Measurements from ENCODE around the gene GAB3.
"Not testable (repeated sequence)": the region's sequence is repeated elsewhere in the genome, so short reads cannot be mapped to it uniquely, and the experiment has no call there.

GAB3 gene

DNA sequence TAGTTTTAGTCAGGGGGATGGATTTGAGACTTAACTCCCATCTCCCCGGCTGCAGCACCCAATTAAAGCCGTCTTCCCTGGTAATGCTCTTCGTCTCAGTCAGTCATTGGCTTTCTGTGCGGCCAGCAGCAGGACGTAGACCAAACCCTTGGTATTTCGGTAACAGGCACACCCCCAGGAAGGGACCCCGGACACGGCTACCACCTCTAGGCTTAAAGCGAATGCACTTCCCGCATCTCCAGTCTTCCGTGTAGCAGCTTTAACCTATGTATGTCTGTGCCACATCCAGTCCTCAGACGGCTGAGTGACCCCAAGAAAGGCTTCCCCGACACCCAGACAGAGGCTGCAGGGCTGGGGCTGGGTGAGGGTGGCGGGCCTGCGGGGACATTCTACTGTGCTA is 96.0 kb downstream of the GAB3 start:
- no peak for DNase-seq

- no peak for DNase-seq
Observed at GRCh38 chrX:154654372-154654771, 96.5 kb downstream of the GAB3 start.

- not testable (repeated sequence) for DNase-seq
Observed at GRCh38 chrX:154653413-154653812, 97.5 kb downstream of the GAB3 start, which contains the start of gene CTAG2. TSS of gene CTAG2 (minus strand) at chrX:154653579. CDS start at chrX:154653515, 64 bp downstream.

- no peak for DNase-seq
Observed at GRCh38 chrX:154653048-154653401, 97.9 kb downstream of the GAB3 start.

- DNase-seq: no peak
Observed at GRCh38 chrX:154652311-154653047, 98.4 kb downstream of the GAB3 start.

DNA sequence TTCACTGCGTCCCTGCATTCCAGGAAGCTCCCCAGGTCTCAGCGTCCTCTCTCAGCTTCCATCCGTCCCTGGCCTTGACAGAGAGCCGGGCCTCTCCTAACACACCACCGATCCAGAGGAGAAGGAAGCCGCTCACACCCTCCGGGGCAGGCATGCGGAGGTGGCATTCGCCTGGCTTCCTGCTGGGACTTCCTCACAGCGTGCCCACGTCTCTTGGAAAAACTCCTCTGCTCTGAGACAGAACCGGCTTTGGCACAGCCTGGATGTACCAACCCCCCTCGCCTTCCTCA is 100.7 kb downstream of the GAB3 start:
- DNase-seq: no peak

DNA sequence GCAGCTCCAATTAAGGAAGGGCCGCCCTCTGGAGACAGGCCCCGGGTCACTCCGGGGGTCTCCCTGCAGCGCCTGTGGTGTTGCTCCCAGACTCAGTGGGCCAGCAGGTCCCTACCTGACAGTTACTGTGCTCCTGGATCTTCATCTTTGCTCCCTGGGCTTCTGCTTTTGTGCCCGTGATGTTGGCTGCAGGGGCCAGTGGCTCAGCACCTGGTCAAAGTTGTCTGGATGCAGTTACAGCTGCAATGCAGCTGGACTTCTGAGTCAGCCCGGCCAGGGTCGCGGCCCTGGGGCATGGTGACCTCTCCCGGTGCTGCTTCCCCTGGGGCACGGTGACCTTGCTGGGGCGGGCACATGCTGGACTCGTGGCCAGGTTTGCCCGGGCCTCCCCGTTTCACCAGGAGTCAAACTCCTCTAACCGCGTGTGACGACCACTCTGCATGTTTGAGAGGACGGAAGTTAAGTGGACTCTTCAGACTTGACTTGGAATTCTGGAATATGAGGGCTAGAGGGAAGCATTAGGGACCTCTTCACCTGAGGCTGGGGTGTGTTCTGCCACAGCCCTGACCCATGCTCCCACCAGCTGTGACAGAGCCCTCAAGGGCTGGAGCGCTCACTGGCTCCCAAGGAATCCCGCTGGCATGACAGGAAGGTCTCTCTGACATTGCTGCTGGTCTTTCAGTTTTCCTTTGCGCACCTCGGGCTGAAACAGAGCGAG is 101.2 kb downstream of the GAB3 start:
- no peak for DNase-seq

DNA sequence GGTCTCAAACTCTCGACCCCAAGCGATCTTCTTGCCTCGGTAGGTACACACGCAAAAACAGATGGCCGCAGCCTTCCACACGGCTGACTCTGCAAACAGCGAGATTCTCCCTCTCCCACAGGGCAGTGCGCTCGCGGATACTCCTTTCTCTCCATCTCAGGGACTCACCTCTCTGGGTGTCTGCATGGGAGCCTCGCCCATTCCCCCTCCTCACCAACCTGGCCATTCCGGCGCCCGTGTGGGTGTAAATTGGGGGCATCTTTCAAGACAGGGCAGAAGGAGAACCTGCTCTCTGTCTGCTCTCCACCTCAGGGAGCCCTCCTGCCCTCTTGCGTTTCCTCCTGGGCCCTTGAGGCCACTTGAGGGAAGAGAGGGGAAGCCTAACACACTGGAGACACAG is 101.9 kb downstream of the GAB3 start:
- DNase-seq: no peak

- DNase-seq: not testable (repeated sequence)
Observed at GRCh38 chrX:154645745-154646378, 105.0 kb downstream of the GAB3 start.

GRCh38 chrX:154643708-154644107 is 107.2 kb downstream of the GAB3 start:
- not testable (repeated sequence) for DNase-seq

GRCh38 chrX:154641740-154642139 is 109.1 kb downstream of the GAB3 start:
- not testable (repeated sequence) for DNase-seq

- not testable (repeated sequence) for DNase-seq
Observed at GRCh38 chrX:154633661-154634060, 117.2 kb downstream of the GAB3 start.

DNA sequence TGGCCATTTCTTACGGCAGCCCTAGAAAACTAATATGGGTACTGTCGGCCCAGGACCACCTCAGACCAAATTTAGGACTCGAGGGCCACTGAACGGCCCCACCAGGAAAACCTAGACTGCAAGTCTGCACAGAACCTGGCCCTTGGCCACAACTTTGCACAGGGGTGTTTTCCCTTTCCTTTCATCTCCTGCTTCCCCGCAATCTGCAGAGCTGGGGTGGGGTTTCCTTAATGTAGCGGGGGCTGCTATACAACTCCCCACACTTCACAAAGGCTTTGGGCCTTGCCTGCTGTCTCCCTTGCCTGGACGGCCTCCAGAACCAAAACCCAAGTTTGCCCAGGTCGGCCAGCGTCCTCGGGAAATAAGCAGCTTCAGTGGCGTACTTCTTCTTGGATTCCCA is 119.9 kb downstream of the GAB3 start:
- DNase-seq: not testable (repeated sequence)

DNA sequence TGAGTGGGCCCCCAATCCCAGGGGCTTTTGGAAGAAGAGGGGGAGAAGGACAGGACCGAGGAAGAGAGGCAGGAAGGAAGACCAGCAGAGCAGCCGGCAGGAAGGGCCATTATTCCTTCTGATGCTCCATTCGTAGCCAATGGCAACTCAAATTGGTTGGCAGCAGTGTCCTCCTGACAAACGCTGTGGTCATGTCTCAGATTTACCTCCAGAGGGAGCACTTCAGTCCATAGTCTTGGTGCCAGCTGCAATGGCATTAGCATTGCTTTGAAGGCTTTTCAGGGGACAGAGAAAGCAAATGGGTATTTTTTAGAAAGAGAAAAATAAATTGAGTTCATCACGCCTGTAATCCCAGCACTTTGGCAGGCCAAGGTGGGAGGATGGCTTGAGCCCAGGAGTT is 121.9 kb downstream of the GAB3 start:
- not testable (repeated sequence) for DNase-seq

Data from NCI-H1092 (cell line).